Adrenal gland (tissue), 12 donors: ENCODE results near the gene PDGFD. TPM values are rescaled to one million over a fixed set of nuclear protein-coding genes. Genes with fewer than 3 reads are reported as not detected.

Source experiments
- DNase-seq, 7 donors: peaks; one replicate each; pipeline ENCODE4 v3.0.0-alpha.2; 2019 to 2020
- H3K27ac ChIP-seq, 5 donors: fragments of 200-600 bp; sonication (generic) in 4 of 5; 1 replicate in 3 of 5; 2 replicates in 2 of 5; pipeline versions ENCODE4 v1.5.1 to v1.8.0; 2016 to 2020; ENCODE audit warnings: mild to moderate bottlenecking in 1 of 5
- H3K27me3 ChIP-seq: fragments of 200-600 bp; 2 replicates; pipeline ENCODE4 v1.8.0; 2021
- H3K36me3 ChIP-seq, 2 donors: fragments of 200-600 bp; replicated peaks in 1 of 2; 1 replicate in 1 of 2; 2 replicates in 1 of 2; pipeline versions ENCODE4 v1.5.1 to v1.8.0; 2018 to 2022
- H3K4me1 ChIP-seq, 2 donors: fragments of 200-600 bp; replicated peaks in 1 of 2; 1 replicate in 1 of 2; 2 replicates in 1 of 2; pipeline versions ENCODE4 v1.5.1 to v1.8.0; 2018 to 2021
- H3K4me3 ChIP-seq, 4 donors: fragments of 200-600 bp; sonication (generic) in 3 of 4; one replicate each; pipeline ENCODE4 v1.5.1; 2016 to 2018
- H3K9me3 ChIP-seq, 3 donors: fragments of 200-600 bp; sonication (generic) in 1 of 3; replicated peaks in 1 of 3; 1 replicate in 2 of 3; 2 replicates in 1 of 3; pipeline versions ENCODE4 v1.5.1 to v1.8.0; 2016 to 2021
- CTCF ChIP-seq, 6 experiments: fragments of 450-650 bp in 4 of 6; fragments of 200-600 bp in 2 of 6; sonication (generic) in 1 of 6; IDR thresholded peaks; 1 replicate in 5 of 6; 2 replicates in 1 of 6; pipeline versions ENCODE4 v1.5.1 to v1.8.0; 2016 to 2021; ENCODE audit warnings: antibody characterized with exemption in 6 of 6, mild to moderate bottlenecking in 2 of 6, moderate library complexity in 1 of 6
- POLR2A ChIP-seq, 2 donors: fragments of 450-650 bp; IDR thresholded peaks; one replicate each; pipeline ENCODE4 v1.6.1; 2017; ENCODE audit warnings: antibody characterized with exemption in 2 of 2, mild to moderate bottlenecking in 2 of 2, moderate library complexity in 1 of 2
- whole genome bisulfite sequencing, 4 donors: extraction: QIAGEN DNeasy Blood & Tissue Kit in 2 of 4; methylation state at CpG; one replicate each; pipeline versions ENCODE4 v1.1.5 to v1.1.7; 2013 to 2017; 5-methylcytosine and 5-hydroxymethylcytosine counted together
- intact Hi-C, 2 donors: fragments of 100-400 bp; cut with DNase I; formaldehyde crosslinking; loops; one replicate each; pipeline versions ENCODE4 v1.14.1 to v1.15.0; 2022 to 2023
- polyA plus RNA-seq, 3 donors: library from polyadenylated mRNA; stranded (reverse); fragments of 200-250 nt in 2 of 3; fragments of 350-450 nt in 1 of 3; fragmentation: Illumina TruSeq in 1 of 3; extraction: RNeasy Lipid Tissue Mini Kit (QIAGEN cat#74804) in 1 of 3; gene quantifications; one replicate each; pipeline ENCODE4 v1.2.3, GENCODE V29; 2013 to 2014
- total RNA-seq, 9 donors: library from RNA; depleted of rRNA in 4 of 9; stranded (reverse); fragments of >200 nt in 4 of 9; fragments of 120-200 nt in 1 of 9; fragmentation: NEBNext Ultra II Directional in 1 of 9; extraction: Animal tissue kit (Norgen Biotek cat#: 25700) in 1 of 9; gene quantifications; one replicate each; pipeline versions ENCODE4 v1.1.0 to v1.2.4, GENCODE V29; 2013 to 2023
- donor health status: healthy with polysubstance abuse.
- donor health status: Bipolar disorder and iron deficiency.
- donor health status: DM: yes; HTN: yes; CAD: no.
- donor health status: DM: no; HTN: no; CAD: no.
- donor health status: DM: no; HTN: no; CAD: no.
- donor health status: DM: yes; HTN: yes; CAD: no.

PDGFD gene
- total and polyA plus RNA-seq, 12 donors, result 42.7 to 297 (median 199) TPM

GRCh38 chr11:104057908-104058307, 106.0 kb downstream of the PDGFD start:
- intact Hi-C loops, result no loop called here
- Histone ChIP-seq H3K36me3 (no peaks in the 10 kb centered on the region), H3K27ac (no peak overlapping the region), H3K27me3 (no peaks in the 10 kb centered on the region), H3K4me3 (no peak overlapping the region), H3K4me1 (peaks cover 17 to 50% of the 10 kb centered on the region in 2 donors), H3K9me3 (no peaks in the 10 kb centered on the region)
- TF ChIP-seq CTCF (IDR thresholded peaks at IDR 0.05), result no peak
- TF ChIP-seq POLR2A (IDR thresholded peaks at IDR 0.05), result no peak
- DNase-seq, result no peak
- 92 to 96% (median 95%) methylated on average over 5 of the region's 5 CpGs for WGBS, 4 donors

GRCh38 chr11:104055596-104055995, 108.4 kb downstream of the PDGFD start:
- H3K27me3 ChIP-seq, result no peaks in the 10 kb centered on the region
- TF ChIP-seq CTCF (IDR thresholded peaks at IDR 0.05), result no peak
- TF ChIP-seq POLR2A (IDR thresholded peaks at IDR 0.05), result no peak
- intact Hi-C loops, result no loop called here
- no peak overlapping the region for H3K27ac ChIP-seq
- no peak overlapping the region for H3K4me3 ChIP-seq
- DNase-seq, result no peak
- no peaks in the 10 kb centered on the region for H3K9me3 ChIP-seq
- 75 to 100% (median 93%) methylated on average over 1 of the region's 1 CpG for WGBS, 4 donors
- H3K4me1 ChIP-seq, result peaks cover 17 to 35% of the 10 kb centered on the region in 2 donors
- H3K36me3 ChIP-seq, result no peaks in the 10 kb centered on the region

- H3K36me3 ChIP-seq, result no peaks in the 10 kb centered on the region
- peaks cover 14 to 30% of the 10 kb centered on the region in 2 donors for H3K4me1 ChIP-seq
- no peak for TF ChIP-seq POLR2A (IDR thresholded peaks at IDR 0.05)
- no peak overlapping the region for H3K4me3 ChIP-seq
- no peaks in the 10 kb centered on the region for H3K27me3 ChIP-seq
- intact Hi-C loops, result no loop called here
- no peak for DNase-seq
- 67 to 76% (median 73%) methylated on average over 4 of the region's 4 CpGs for WGBS, 4 donors
- H3K27ac ChIP-seq, result no peak overlapping the region
- H3K9me3 ChIP-seq, result no peaks in the 10 kb centered on the region
Measured at GRCh38 chr11:104054911-104055529, 108.9 kb downstream of the PDGFD start.

GRCh38 chr11:104053743-104054478, 110.0 kb downstream of the PDGFD start:
- intact Hi-C loops, result no loop called here
- DNase-seq, result no peak
- TF ChIP-seq CTCF (IDR thresholded peaks at IDR 0.05) (no peak), POLR2A (IDR thresholded peaks at IDR 0.05) (no peak)
- no peaks in the 10 kb centered on the region for H3K36me3 ChIP-seq
- H3K27me3 ChIP-seq, result no peaks in the 10 kb centered on the region
- H3K4me1 ChIP-seq, result peaks cover 13 to 26% of the 10 kb centered on the region in 2 donors
- no peak overlapping the region for H3K27ac ChIP-seq
- no peak overlapping the region for H3K4me3 ChIP-seq
- WGBS, 4 donors, result 74 to 86% (median 77%) methylated on average over 5 of the region's 5 CpGs
- H3K9me3 ChIP-seq, result no peaks in the 10 kb centered on the region
